GM12872 (cell line): ENCODE measurements around the gene PDE4B.
A peak's percentile ranks its signal among the peaks of the same experiment; 100 is the strongest.

Experiments used
- CTCF ChIP-seq: IDR thresholded peaks from 3 replicates; pipeline ENCODE4 v1.5.1; 2011; ENCODE audit warnings: low read depth, mild to moderate bottlenecking, low read length, moderate library complexity; ENCODE audit not compliant: insufficient read depth

Gene PDE4B

GRCh38 chr1:66402194-66402593 is 609.5 kb downstream of the PDE4B start:
- no peak for TF ChIP-seq CTCF

GRCh38 chr1:66403007-66403731 is 610.5 kb downstream of the PDE4B start:
- peak; percentile 50; the same call in 2 of the 3 replicates for TF ChIP-seq CTCF

- TF ChIP-seq CTCF = no peak
Measured at GRCh38 chr1:66405061-66405460, 612.4 kb downstream of the PDE4B start.

- TF ChIP-seq CTCF = no peak
Measured at GRCh38 chr1:66412704-66413103, 620.0 kb downstream of the PDE4B start.

GRCh38 chr1:66413136-66413837 is 620.6 kb downstream of the PDE4B start:
- TF ChIP-seq CTCF = no peak

- TF ChIP-seq CTCF = no peak
Measured at GRCh38 chr1:66413838-66414175, 621.1 kb downstream of the PDE4B start.

- TF ChIP-seq CTCF = no peak
Measured at GRCh38 chr1:66415281-66415680, 622.6 kb downstream of the PDE4B start.
